HCT116 (cell line): ENCODE results near the gene TCFL5.

Source experiments
- ATF3 ChIP-seq: IDR thresholded peaks from 2 replicates; pipeline ENCODE4 v1.6.1; 2012
- CBX3 ChIP-seq: IDR thresholded peaks from 2 replicates; pipeline ENCODE4 v1.6.1; 2012; ENCODE audit warnings: low read depth
- CTCF ChIP-seq, 3 experiments: fragments of 200-600 bp in 1 of 3; sonication (generic) in 1 of 3; IDR thresholded peaks in 2 of 3; conservative IDR thresholded peaks in 1 of 3; 2 replicates each; pipeline ENCODE4 v1.5.1; 2012 to 2017; ENCODE audit warnings: low read depth in 2 of 3, low read length in 2 of 3, antibody characterized with exemption in 1 of 3, borderline replicate concordance in 1 of 3, control low read depth in 1 of 3, mild to moderate bottlenecking in 1 of 3, mixed read lengths in 1 of 3, mixed run types in 1 of 3, moderate library complexity in 1 of 3; ENCODE audit not compliant: insufficient read depth in 1 of 3
- EZH2 ChIP-seq: fragments of 200-600 bp; sonication (generic); IDR thresholded peaks from 2 replicates; pipeline ENCODE4 v1.6.1; 2017; ENCODE audit warnings: antibody characterized with exemption, mixed run types
- EZH2phosphoT487 ChIP-seq: fragments of 200-600 bp; IDR thresholded peaks from 2 replicates; pipeline ENCODE4 v1.6.1; 2018; ENCODE audit warnings: antibody characterized with exemption, borderline replicate concordance
- POLR2A ChIP-seq: IDR thresholded peaks from 2 replicates; pipeline ENCODE4 v1.7.0; 2011; ENCODE audit warnings: borderline replicate concordance; ENCODE audit not compliant: insufficient read depth, insufficient read length; ENCODE audit errors: extremely low read depth
- POLR2AphosphoS5 ChIP-seq: IDR thresholded peaks from 2 replicates; pipeline ENCODE4 v1.6.1; 2011; ENCODE audit warnings: mild to moderate bottlenecking, low read depth, low read length, moderate library complexity
- RAD21 ChIP-seq: IDR thresholded peaks from 2 replicates; pipeline ENCODE4 v1.6.1; 2012; ENCODE audit warnings: low read depth, mild to moderate bottlenecking
- REST ChIP-seq: IDR thresholded peaks from 2 replicates; pipeline ENCODE4 v1.6.1; 2012; ENCODE audit warnings: low read depth
- SP1 ChIP-seq: IDR thresholded peaks from 2 replicates; pipeline ENCODE4 v1.6.1; 2012; ENCODE audit warnings: low read depth
- TCF7L2 ChIP-seq: IDR thresholded peaks from 2 replicates; pipeline ENCODE4 v1.7.0; 2011; ENCODE audit warnings: borderline replicate concordance, inconsistent platforms; ENCODE audit not compliant: insufficient read depth, insufficient read length; ENCODE audit errors: extremely low read depth
- YY1 ChIP-seq: IDR thresholded peaks from 2 replicates; pipeline ENCODE4 v1.6.1; 2011; ENCODE audit warnings: low read length, low read depth, moderate library complexity, mild to moderate bottlenecking; ENCODE audit not compliant: insufficient replicate concordance; ENCODE audit errors: extremely low read depth
- ZFX ChIP-seq: fragments of 450-650 bp; IDR thresholded peaks from 2 replicates; pipeline ENCODE4 v1.6.1; 2017

- TF ChIP-seq CTCF (IDR thresholded peaks at IDR 0.05 in 2 of 3, conservative IDR thresholded peaks at IDR 0.05 in 1 of 3; ENCODE audit: borderline replicate concordance in 1 of 3, insufficient read depth in 1 of 3, low read depth in 2 of 3, low read length in 2 of 3) (no peak), RAD21 (no peak), ZFX (no peak), POLR2A (no peak), YY1 (no peak), CBX3 (no peak), REST (no peak), POLR2AphosphoS5 (no peak), EZH2phosphoT487 (no peak), SP1 (no peak), EZH2 (no peak), TCF7L2 (no peak), ATF3 (no peak)
Observed at GRCh38 chr20:62906209-62906608, 44.6 kb upstream of the TCFL5 start.
